ENCODE results near the gene LIN7C. TPM values are rescaled to one million over a fixed set of nuclear protein-coding genes. Genes with fewer than 3 reads are reported as not detected.

The LIN7C gene
- total RNA-seq = 26.0 to 27.8 TPM (median 26.5 TPM) in 3 replicates

- TF ChIP-seq CTCF (IDR thresholded peaks at IDR 0.05; ENCODE audit: unreplicated experiment) = no peak
- H3K36me3 Mint-ChIP-seq = no peaks in the 10 kb centered on the region
- H3K27me3 Mint-ChIP-seq (ENCODE audit: low read depth) = no peaks in the 10 kb centered on the region
- DNase-seq (ENCODE audit: low spot score in 2 of 2, unreplicated experiment in 2 of 2) = peak; percentile 82 to 87
- peak within 1 kb of the TSS; percentile 96 for H3K4me3 Mint-ChIP-seq
- H3K27ac Mint-ChIP-seq = peak within 1 kb of the TSS; percentile 98
- no peaks in the 10 kb centered on the region for H3K9me3 Mint-ChIP-seq
- H3K4me1 Mint-ChIP-seq = peaks cover 31% of the 10 kb centered on the region
Observed at GRCh38 chr11:27506200-27507182, at the start of gene LIN7C. Gene LIN7C (minus strand): TSS chr11:27506769. CDS start chr11:27506752, 17 bp downstream.

- Mint-ChIP-seq H3K36me3 (no peaks in the 10 kb centered on the region), H3K9me3 (no peaks in the 10 kb centered on the region), H3K4me1 (no peaks in the 10 kb centered on the region), H3K27ac (no peak overlapping the region), H3K4me3 (no peak overlapping the region), H3K27me3 (ENCODE audit: low read depth) (no peaks in the 10 kb centered on the region)
- DNase-seq (ENCODE audit: low spot score in 2 of 2, unreplicated experiment in 2 of 2) = no peak
- TF ChIP-seq CTCF (IDR thresholded peaks at IDR 0.05; ENCODE audit: unreplicated experiment) = no peak
Observed at GRCh38 chr11:27555264-27555663, 48.7 kb upstream of the LIN7C start.

- Mint-ChIP-seq H3K27me3 (ENCODE audit: low read depth) (no peaks in the 10 kb centered on the region), H3K27ac (no peak overlapping the region)
- DNase-seq (ENCODE audit: low spot score in 2 of 2, unreplicated experiment in 2 of 2) = no peak
Observed at GRCh38 chr11:27553186-27553585, 46.6 kb upstream of the LIN7C start.

GRCh38 chr11:27552341-27552740, 45.8 kb upstream of the LIN7C start:
- Mint-ChIP-seq H3K36me3 (no peaks in the 10 kb centered on the region), H3K27ac (no peak overlapping the region), H3K27me3 (ENCODE audit: low read depth) (no peaks in the 10 kb centered on the region), H3K9me3 (peaks cover 5% of the 10 kb centered on the region), H3K4me3 (no peak overlapping the region), H3K4me1 (no peaks in the 10 kb centered on the region)
- DNase-seq (ENCODE audit: low spot score in 2 of 2, unreplicated experiment in 2 of 2) = no peak
- no peak for TF ChIP-seq CTCF (IDR thresholded peaks at IDR 0.05; ENCODE audit: unreplicated experiment)

More at GRCh38 chr11:27553186-27553585, 46.6 kb upstream of the LIN7C start:
- H3K4me3 Mint-ChIP-seq = no peak overlapping the region
- H3K4me1 Mint-ChIP-seq = no peaks in the 10 kb centered on the region
- H3K9me3 Mint-ChIP-seq = peaks cover 5% of the 10 kb centered on the region
- no peak for TF ChIP-seq CTCF (IDR thresholded peaks at IDR 0.05; ENCODE audit: unreplicated experiment)
- H3K36me3 Mint-ChIP-seq = no peaks in the 10 kb centered on the region

- no peak overlapping the region for H3K4me3 Mint-ChIP-seq
- H3K27me3 Mint-ChIP-seq (ENCODE audit: low read depth) = no peaks in the 10 kb centered on the region
- no peak overlapping the region for H3K27ac Mint-ChIP-seq
- TF ChIP-seq CTCF (IDR thresholded peaks at IDR 0.05; ENCODE audit: unreplicated experiment) = no peak
- peaks cover 5% of the 10 kb centered on the region for H3K9me3 Mint-ChIP-seq
- H3K4me1 Mint-ChIP-seq = no peaks in the 10 kb centered on the region
- H3K36me3 Mint-ChIP-seq = no peaks in the 10 kb centered on the region
- DNase-seq (ENCODE audit: low spot score in 2 of 2, unreplicated experiment in 2 of 2) = no peak
Observed at GRCh38 chr11:27551127-27551526, 44.6 kb upstream of the LIN7C start.

All from mesothelial cell of epicardium (in vitro differentiated cells).